HG02852 (cell line): ENCODE measurements around the gene CFAP91.

ENCODE experiments used
- ATAC-seq: cut with Tn5 transposase; IDR thresholded peaks from one replicate; pipeline ENCODE4 v1.9.1; 2021; ENCODE audit warnings: mild to moderate bottlenecking, moderate library complexity; ENCODE audit not compliant: unreplicated experiment

Gene CFAP91

GRCh38 chr3:119702530-119703527, at the start of gene CFAP91:
TSS of gene CFAP91 (plus strand) at chr3:119703022. CDS start at chr3:119703099, 77 bp downstream.
- ATAC-seq: peak; percentile 89

GRCh38 chr3:119653876-119654275, 48.9 kb upstream of the CFAP91 start:
- ATAC-seq: no peak

GRCh38 chr3:119657887-119658702, 44.7 kb upstream of the CFAP91 start:
- peak; percentile 66 for ATAC-seq

GRCh38 chr3:119658994-119659393, 43.8 kb upstream of the CFAP91 start:
- ATAC-seq: no peak

GRCh38 chr3:119659606-119660291, 43.1 kb upstream of the CFAP91 start:
- ATAC-seq: no peak

- ATAC-seq: no peak
These were observed 42.1 kb upstream of the CFAP91 start, which contains the start of gene POPDC2 for GRCh38 chr3:119660474-119661440. TSS of gene POPDC2 (minus strand) at chr3:119660589. CDS start at chr3:119660423, 166 bp downstream.

- ATAC-seq: no peak
These were observed 40.0 kb upstream of the CFAP91 start for GRCh38 chr3:119662604-119663373.

GRCh38 chr3:119663885-119664284, 38.9 kb upstream of the CFAP91 start:
- ATAC-seq: no peak

- ATAC-seq: no peak
These were observed 38.5 kb upstream of the CFAP91 start for GRCh38 chr3:119664370-119664769.

GRCh38 chr3:119664850-119665379, 37.9 kb upstream of the CFAP91 start:
- no peak for ATAC-seq

- ATAC-seq: no peak
These were observed 36.8 kb upstream of the CFAP91 start for GRCh38 chr3:119665954-119666559.

- no peak for ATAC-seq
These were observed 32.8 kb upstream of the CFAP91 start for GRCh38 chr3:119669906-119670570.

GRCh38 chr3:119672776-119673175, 30.0 kb upstream of the CFAP91 start:
- no peak for ATAC-seq

- no peak for ATAC-seq
These were observed 28.9 kb upstream of the CFAP91 start for GRCh38 chr3:119673875-119674274.

- no peak for ATAC-seq
These were observed 27.5 kb upstream of the CFAP91 start for GRCh38 chr3:119675188-119675874.

GRCh38 chr3:119676020-119676419, 26.8 kb upstream of the CFAP91 start:
- no peak for ATAC-seq
